OCI-LY1 (cell line): ENCODE data around the gene KRTAP10-8.
"Not testable (repeated sequence)": the region's sequence is repeated elsewhere in the genome, so short reads cannot be mapped to it uniquely, and the experiment has no call there.

Experiments
- EZH2 ChIP-seq: fragments of 200-600 bp; sonication (generic), shearing (Covaris generic); IDR thresholded peaks from 2 replicates; pipeline ENCODE4 v1.8.0; 2017; ENCODE audit warnings: borderline replicate concordance, mixed run types, mild to moderate bottlenecking, antibody characterized with exemption, low read length, moderate library complexity, mixed read lengths
- TF ChIP-seq, protein P1 (sequence below): fragments of 200-600 bp; sonication (generic), shearing (Covaris generic); IDR thresholded peaks from 2 replicates; pipeline ENCODE4 v1.5.1; 2017; ENCODE audit warnings: mild to moderate bottlenecking, antibody characterized with exemption, low read length, moderate library complexity, mixed read lengths

DNA sequence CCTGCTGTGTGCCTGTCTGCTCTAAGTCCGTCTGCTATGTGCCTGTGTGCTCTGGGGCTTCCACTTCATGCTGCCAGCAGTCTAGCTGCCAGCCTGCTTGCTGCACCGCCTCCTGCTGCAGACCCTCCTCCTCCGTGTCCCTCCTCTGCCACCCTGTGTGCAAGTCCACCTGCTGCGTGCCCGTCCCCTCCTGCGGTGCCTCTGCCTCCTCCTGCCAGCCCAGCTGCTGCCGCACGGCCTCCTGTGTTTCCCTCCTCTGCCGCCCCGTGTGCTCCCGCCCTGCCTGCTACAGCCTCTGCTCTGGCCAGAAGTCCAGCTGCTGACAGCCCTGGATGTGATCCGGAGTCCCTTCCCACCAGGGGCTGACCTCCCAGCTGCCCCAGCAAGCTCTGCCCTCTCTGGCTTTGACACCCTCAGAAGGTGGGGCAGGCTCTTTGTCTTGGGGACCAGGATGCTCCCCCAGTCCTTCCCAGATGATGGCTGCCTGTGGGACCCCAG lies 26.0 kb downstream of the KRTAP10-8 start:
- TF ChIP-seq, protein P1, sequence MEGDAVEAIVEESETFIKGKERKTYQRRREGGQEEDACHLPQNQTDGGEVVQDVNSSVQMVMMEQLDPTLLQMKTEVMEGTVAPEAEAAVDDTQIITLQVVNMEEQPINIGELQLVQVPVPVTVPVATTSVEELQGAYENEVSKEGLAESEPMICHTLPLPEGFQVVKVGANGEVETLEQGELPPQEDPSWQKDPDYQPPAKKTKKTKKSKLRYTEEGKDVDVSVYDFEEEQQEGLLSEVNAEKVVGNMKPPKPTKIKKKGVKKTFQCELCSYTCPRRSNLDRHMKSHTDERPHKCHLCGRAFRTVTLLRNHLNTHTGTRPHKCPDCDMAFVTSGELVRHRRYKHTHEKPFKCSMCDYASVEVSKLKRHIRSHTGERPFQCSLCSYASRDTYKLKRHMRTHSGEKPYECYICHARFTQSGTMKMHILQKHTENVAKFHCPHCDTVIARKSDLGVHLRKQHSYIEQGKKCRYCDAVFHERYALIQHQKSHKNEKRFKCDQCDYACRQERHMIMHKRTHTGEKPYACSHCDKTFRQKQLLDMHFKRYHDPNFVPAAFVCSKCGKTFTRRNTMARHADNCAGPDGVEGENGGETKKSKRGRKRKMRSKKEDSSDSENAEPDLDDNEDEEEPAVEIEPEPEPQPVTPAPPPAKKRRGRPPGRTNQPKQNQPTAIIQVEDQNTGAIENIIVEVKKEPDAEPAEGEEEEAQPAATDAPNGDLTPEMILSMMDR = not testable (repeated sequence)
- TF ChIP-seq EZH2 = not testable (repeated sequence)
